HG02938 (cell line): ENCODE data around the gene SPOP.
A peak's percentile ranks its signal among the peaks of the same experiment; 100 is the strongest.
"Not testable (repeated sequence)": the region's sequence is repeated elsewhere in the genome, so short reads cannot be mapped to it uniquely, and the experiment has no call there.

ENCODE experiments used
- ATAC-seq: cut with Tn5 transposase; IDR thresholded peaks from one replicate; pipeline ENCODE4 v1.9.1; 2021; ENCODE audit warnings: mild to moderate bottlenecking, moderate library complexity; ENCODE audit not compliant: unreplicated experiment

SPOP gene

GRCh38 chr17:49677933-49678847 is at the start of gene SPOP:
Gene SPOP, minus strand, starts transcription at chr17:49678097. Its CDS starts 55,287 bp downstream, at chr17:49622810.
- ATAC-seq, result peak; percentile 64

GRCh38 chr17:49727380-49727779 is 49.5 kb upstream of the SPOP start:
- ATAC-seq, result no peak

GRCh38 chr17:49725452-49726130 is 47.7 kb upstream of the SPOP start:
- no peak for ATAC-seq

- not testable (repeated sequence) for ATAC-seq
Measured at GRCh38 chr17:49724552-49724951, 46.7 kb upstream of the SPOP start.

- ATAC-seq, result no peak
Measured at GRCh38 chr17:49723423-49723822, 45.5 kb upstream of the SPOP start.

GRCh38 chr17:49722066-49722465 is 44.2 kb upstream of the SPOP start:
- no peak for ATAC-seq

GRCh38 chr17:49717371-49717861 is 39.5 kb upstream of the SPOP start:
- ATAC-seq, result no peak

GRCh38 chr17:49716668-49717364 is 38.9 kb upstream of the SPOP start:
- ATAC-seq, result no peak

GRCh38 chr17:49715717-49716279 is 37.9 kb upstream of the SPOP start:
- ATAC-seq, result no peak

GRCh38 chr17:49715216-49715615 is 37.3 kb upstream of the SPOP start:
- no peak for ATAC-seq

- ATAC-seq, result no peak
Measured at GRCh38 chr17:49708515-49709183, 30.8 kb upstream of the SPOP start.

GRCh38 chr17:49707608-49708514 is 30.0 kb upstream of the SPOP start, which contains the start of gene SLC35B1:
Gene SLC35B1, minus strand, starts transcription at chr17:49707964. Its CDS starts 131 bp downstream, at chr17:49707833.
- ATAC-seq, result peak; percentile 95

- no peak for ATAC-seq
Measured at GRCh38 chr17:49707246-49707607, 29.3 kb upstream of the SPOP start.

- no peak for ATAC-seq
Measured at GRCh38 chr17:49705254-49705653, 27.4 kb upstream of the SPOP start.

- no peak for ATAC-seq
Measured at GRCh38 chr17:49703557-49704277, 25.8 kb upstream of the SPOP start.

GRCh38 chr17:49700960-49701359 is 23.1 kb upstream of the SPOP start:
- ATAC-seq, result no peak

- ATAC-seq, result no peak
Measured at GRCh38 chr17:49699966-49700575, 22.2 kb upstream of the SPOP start.

- ATAC-seq, result no peak
Measured at GRCh38 chr17:49698005-49698404, 20.1 kb upstream of the SPOP start.
